ENCODE data around the gene CTDP1. TPM values are rescaled to one million over a fixed set of nuclear protein-coding genes. Genes with fewer than 3 reads are reported as not detected.

Gene CTDP1
- polyA plus RNA-seq = 10 to 100 TPM; 12.4 to 20.1 (median 16.1) TPM
- long read RNA-seq, donor 1 = 0 reads
- long read RNA-seq, donor 2 = 0 reads
- long read RNA-seq, donor 3, full-length matches to known transcripts = 1 of 1 reads
- long read RNA-seq, donor 3, partial matches to known transcripts = 0 of 1 reads
- long read RNA-seq, donor 3, other reads (novel, unspliced or antisense) = 0 of 1 reads
- long read RNA-seq, donor 4 = 0 reads
- long read RNA-seq, donor 5, full-length matches to known transcripts = 1 of 1 reads
- long read RNA-seq, donor 5, partial matches to known transcripts = 0 of 1 reads
- long read RNA-seq, donor 5, other reads (novel, unspliced or antisense) = 0 of 1 reads
- long read RNA-seq, donor 6, partial matches to known transcripts = 0 of 1 reads
- long read RNA-seq, donor 6, other reads (novel, unspliced or antisense) = 0 of 1 reads
- long read RNA-seq, donor 7, full-length matches to known transcripts = 4 of 4 reads
- long read RNA-seq, donor 7, partial matches to known transcripts = 0 of 4 reads
- long read RNA-seq, donor 7, other reads (novel, unspliced or antisense) = 0 of 4 reads
- long read RNA-seq, donor 8 = 0 reads
- long read RNA-seq, donor 9 = 0 reads
- long read RNA-seq, donor 10, partial matches to known transcripts = 0 of 1 reads
- long read RNA-seq, donor 10, other reads (novel, unspliced or antisense) = 0 of 1 reads

GRCh38 chr18:79679552-79680099 is at the start of gene CTDP1:
TSS of gene CTDP1 (plus strand) at chr18:79679803. CDS start at chr18:79679948, 145 bp downstream.
- H3K27ac ChIP-seq (ENCODE audit: low read depth in 1 of 3, low read length in 2 of 3) = peak within 1 kb of the TSS; percentile 85 to 98 (median 96)
- WGBS, 3 donors = 0% methylated on average over 41 to 88 of the region's 88 CpGs
- H3K9me3 ChIP-seq (ENCODE audit: control insufficient read depth in 2 of 2, insufficient read depth in 1 of 2, low read depth in 1 of 2, low read length in 1 of 2) = peaks cover 0 to under 1% of the 10 kb centered on the region in 2 donors
- DNase-seq = peak; percentile 89 to 99
- H3K4me3 ChIP-seq (ENCODE audit: low read depth in 1 of 3, low read length in 3 of 3) = peak within 1 kb of the TSS; percentile 83 to 97 (median 90)
- H3K4me1 ChIP-seq (ENCODE audit: control insufficient read depth in 3 of 3, insufficient read depth in 2 of 3, low read depth in 1 of 3, low read length in 2 of 3) = peaks cover 4 to 9% (median 8%) of the 10 kb centered on the region in 3 donors
- no peak for FAIRE-seq
- H3K36me3 ChIP-seq (ENCODE audit: control insufficient read depth in 3 of 3, insufficient read depth in 2 of 3, low read depth in 1 of 3, low read length in 3 of 3) = peaks cover 0 to 16% (median 0%) of the 10 kb centered on the region in 3 donors
- no peaks in the 10 kb centered on the region for H3K27me3 ChIP-seq (ENCODE audit: control insufficient read depth in 3 of 3, insufficient read depth in 3 of 3, low read length in 3 of 3)

GRCh38 chr18:79630281-79631095 is 49.1 kb upstream of the CTDP1 start:
- 83 to 88% (median 84%) methylated on average over 36 of the region's 36 CpGs for WGBS, 3 donors
- Histone ChIP-seq H3K27me3 (ENCODE audit: control insufficient read depth in 3 of 3, insufficient read depth in 3 of 3, low read length in 3 of 3) (peaks cover 0 to 6% (median 0%) of the 10 kb centered on the region in 3 donors), H3K9me3 (ENCODE audit: control insufficient read depth in 2 of 2, insufficient read depth in 1 of 2, low read depth in 1 of 2, low read length in 1 of 2) (peaks cover 0 to 3% of the 10 kb centered on the region in 2 donors), H3K4me1 (ENCODE audit: control insufficient read depth in 3 of 3, insufficient read depth in 2 of 3, low read depth in 1 of 3, low read length in 2 of 3) (no peaks in the 10 kb centered on the region), H3K4me3 (ENCODE audit: low read depth in 1 of 3, low read length in 3 of 3) (no peak overlapping the region), H3K27ac (ENCODE audit: low read depth in 1 of 3, low read length in 2 of 3) (no peak overlapping the region), H3K36me3 (ENCODE audit: control insufficient read depth in 3 of 3, insufficient read depth in 2 of 3, low read depth in 1 of 3, low read length in 3 of 3) (no peaks in the 10 kb centered on the region)
- FAIRE-seq (no peak), DNase-seq (no peak)

- no peak overlapping the region for H3K27ac ChIP-seq (ENCODE audit: low read depth in 1 of 3, low read length in 2 of 3)
- FAIRE-seq (no peak), DNase-seq (no peak)
- no peaks in the 10 kb centered on the region for H3K4me1 ChIP-seq (ENCODE audit: control insufficient read depth in 3 of 3, insufficient read depth in 2 of 3, low read depth in 1 of 3, low read length in 2 of 3)
- H3K9me3 ChIP-seq (ENCODE audit: control insufficient read depth in 2 of 2, insufficient read depth in 1 of 2, low read depth in 1 of 2, low read length in 1 of 2) = peaks cover 0 to 3% of the 10 kb centered on the region in 2 donors
- no peaks in the 10 kb centered on the region for H3K36me3 ChIP-seq (ENCODE audit: control insufficient read depth in 3 of 3, insufficient read depth in 2 of 3, low read depth in 1 of 3, low read length in 3 of 3)
- H3K27me3 ChIP-seq (ENCODE audit: control insufficient read depth in 3 of 3, insufficient read depth in 3 of 3, low read length in 3 of 3) = peaks cover 0 to 6% (median 0%) of the 10 kb centered on the region in 3 donors
- 93 to 97% (median 95%) methylated on average over 21 of the region's 21 CpGs for WGBS, 3 donors
- no peak overlapping the region for H3K4me3 ChIP-seq (ENCODE audit: low read depth in 1 of 3, low read length in 3 of 3)
Observed at GRCh38 chr18:79631096-79631507, 48.5 kb upstream of the CTDP1 start.

GRCh38 chr18:79631761-79632446 is 47.7 kb upstream of the CTDP1 start:
- Histone ChIP-seq H3K4me1 (ENCODE audit: control insufficient read depth in 3 of 3, insufficient read depth in 2 of 3, low read depth in 1 of 3, low read length in 2 of 3) (no peaks in the 10 kb centered on the region), H3K9me3 (ENCODE audit: control insufficient read depth in 2 of 2, insufficient read depth in 1 of 2, low read depth in 1 of 2, low read length in 1 of 2) (peaks cover 0 to 3% of the 10 kb centered on the region in 2 donors), H3K27me3 (ENCODE audit: control insufficient read depth in 3 of 3, insufficient read depth in 3 of 3, low read length in 3 of 3) (peaks cover 0 to 6% (median 0%) of the 10 kb centered on the region in 3 donors), H3K36me3 (ENCODE audit: control insufficient read depth in 3 of 3, insufficient read depth in 2 of 3, low read depth in 1 of 3, low read length in 3 of 3) (no peaks in the 10 kb centered on the region), H3K4me3 (ENCODE audit: low read depth in 1 of 3, low read length in 3 of 3) (no peak overlapping the region), H3K27ac (ENCODE audit: low read depth in 1 of 3, low read length in 2 of 3) (no peak overlapping the region)
- DNase-seq (no peak), FAIRE-seq (no peak)
- WGBS, 3 donors = 70 to 82% (median 81%) methylated on average over 12 of the region's 12 CpGs

- H3K27me3 ChIP-seq (ENCODE audit: control insufficient read depth in 3 of 3, insufficient read depth in 3 of 3, low read length in 3 of 3) = peaks cover 0 to 9% (median 0%) of the 10 kb centered on the region in 3 donors
- H3K4me3 ChIP-seq (ENCODE audit: low read depth in 1 of 3, low read length in 3 of 3) = no peak overlapping the region
- no peaks in the 10 kb centered on the region for H3K4me1 ChIP-seq (ENCODE audit: control insufficient read depth in 3 of 3, insufficient read depth in 2 of 3, low read depth in 1 of 3, low read length in 2 of 3)
- DNase-seq (no peak), FAIRE-seq (no peak)
- H3K27ac ChIP-seq (ENCODE audit: low read depth in 1 of 3, low read length in 2 of 3) = no peak overlapping the region
- WGBS, 3 donors = 93 to 97% (median 94%) methylated on average over 14 of the region's 14 CpGs
- no peaks in the 10 kb centered on the region for H3K36me3 ChIP-seq (ENCODE audit: control insufficient read depth in 3 of 3, insufficient read depth in 2 of 3, low read depth in 1 of 3, low read length in 3 of 3)
- peaks cover 0 to 3% of the 10 kb centered on the region in 2 donors for H3K9me3 ChIP-seq (ENCODE audit: control insufficient read depth in 2 of 2, insufficient read depth in 1 of 2, low read depth in 1 of 2, low read length in 1 of 2)
Observed at GRCh38 chr18:79632765-79633164, 46.8 kb upstream of the CTDP1 start.

- Histone ChIP-seq H3K27ac (ENCODE audit: low read depth in 1 of 3, low read length in 2 of 3) (no peak overlapping the region), H3K27me3 (ENCODE audit: control insufficient read depth in 3 of 3, insufficient read depth in 3 of 3, low read length in 3 of 3) (peaks cover 0 to 18% (median 0%) of the 10 kb centered on the region in 3 donors), H3K9me3 (ENCODE audit: control insufficient read depth in 2 of 2, insufficient read depth in 1 of 2, low read depth in 1 of 2, low read length in 1 of 2) (peaks cover 0 to 3% of the 10 kb centered on the region in 2 donors), H3K4me1 (ENCODE audit: control insufficient read depth in 3 of 3, insufficient read depth in 2 of 3, low read depth in 1 of 3, low read length in 2 of 3) (no peaks in the 10 kb centered on the region), H3K36me3 (ENCODE audit: control insufficient read depth in 3 of 3, insufficient read depth in 2 of 3, low read depth in 1 of 3, low read length in 3 of 3) (no peaks in the 10 kb centered on the region), H3K4me3 (ENCODE audit: low read depth in 1 of 3, low read length in 3 of 3) (no peak overlapping the region)
- 91 to 94% (median 93%) methylated on average over 5 of the region's 5 CpGs for WGBS, 3 donors
- DNase-seq (no peak), FAIRE-seq (no peak)
Observed at GRCh38 chr18:79634186-79634585, 45.4 kb upstream of the CTDP1 start.

GRCh38 chr18:79634593-79635426 is 44.8 kb upstream of the CTDP1 start:
- no peak overlapping the region for H3K27ac ChIP-seq (ENCODE audit: low read depth in 1 of 3, low read length in 2 of 3)
- DNase-seq (no peak), FAIRE-seq (no peak)
- WGBS, 3 donors = 87 to 90% (median 88%) methylated on average over 23 of the region's 23 CpGs
- H3K4me3 ChIP-seq (ENCODE audit: low read depth in 1 of 3, low read length in 3 of 3) = no peak overlapping the region
- H3K9me3 ChIP-seq (ENCODE audit: control insufficient read depth in 2 of 2, insufficient read depth in 1 of 2, low read depth in 1 of 2, low read length in 1 of 2) = peaks cover 0 to 3% of the 10 kb centered on the region in 2 donors
- no peaks in the 10 kb centered on the region for H3K36me3 ChIP-seq (ENCODE audit: control insufficient read depth in 3 of 3, insufficient read depth in 2 of 3, low read depth in 1 of 3, low read length in 3 of 3)
- H3K27me3 ChIP-seq (ENCODE audit: control insufficient read depth in 3 of 3, insufficient read depth in 3 of 3, low read length in 3 of 3) = peaks cover 0 to 15% (median 0%) of the 10 kb centered on the region in 3 donors
- H3K4me1 ChIP-seq (ENCODE audit: control insufficient read depth in 3 of 3, insufficient read depth in 2 of 3, low read depth in 1 of 3, low read length in 2 of 3) = no peaks in the 10 kb centered on the region
